OCI-LY1 (cell line): ENCODE results near the gene TRIM31.

Experiments
- H2AFZ ChIP-seq: fragments of 200-600 bp; sonication (generic), shearing (Covaris generic); 2 replicates; pipeline ENCODE4 v1.6.0; 2014; ENCODE audit warnings: antibody characterized with exemption, mild to moderate bottlenecking, low read length
- H3F3A ChIP-seq: fragments of 200-600 bp; sonication (generic), shearing (Covaris generic); 2 replicates; pipeline ENCODE4 v1.6.0; 2014; ENCODE audit warnings: mild to moderate bottlenecking, antibody characterized with exemption, low read length, moderate library complexity; ENCODE audit not compliant: insufficient read depth
- H3K27ac ChIP-seq: fragments of 200-600 bp; sonication (generic); 2 replicates; pipeline ENCODE4 v1.5.1; 2014; ENCODE audit warnings: low read length, mixed run types, mild to moderate bottlenecking, low read depth; ENCODE audit not compliant: poor library complexity, severe bottlenecking
- H3K27me3 ChIP-seq: fragments of 200-600 bp; sonication (generic); 2 replicates; pipeline ENCODE4 v1.6.0; 2014; ENCODE audit warnings: antibody characterized with exemption, mild to moderate bottlenecking, low read length, moderate library complexity; ENCODE audit not compliant: insufficient read depth
- H3K36me3 ChIP-seq: fragments of 200-600 bp; sonication (generic); 2 replicates; pipeline ENCODE4 v1.6.1; 2014; ENCODE audit warnings: mild to moderate bottlenecking, antibody characterized with exemption, low read length, moderate library complexity, mixed read lengths; ENCODE audit not compliant: insufficient read depth
- H3K4me1 ChIP-seq: fragments of 200-600 bp; sonication (generic); 2 replicates; pipeline ENCODE4 v1.5.1; 2014; ENCODE audit warnings: mild to moderate bottlenecking, low read length, moderate library complexity; ENCODE audit not compliant: insufficient read depth, severe bottlenecking
- H3K4me2 ChIP-seq: fragments of 200-600 bp; sonication (generic), shearing (Covaris generic); 2 replicates; pipeline ENCODE4 v1.6.1; 2014; ENCODE audit warnings: low read length
- H3K4me3 ChIP-seq: fragments of 200-600 bp; sonication (generic); 2 replicates; pipeline ENCODE4 v1.5.1; 2014; ENCODE audit warnings: low read length, low read depth, mild to moderate bottlenecking, mixed read lengths; ENCODE audit not compliant: poor library complexity, severe bottlenecking
- H3K79me2 ChIP-seq: fragments of 200-600 bp; shearing (Covaris generic); 2 replicates; pipeline ENCODE4 v1.6.1; 2016; ENCODE audit warnings: mixed run types, low read length, mixed read lengths; ENCODE audit not compliant: insufficient read depth
- H3K9ac ChIP-seq: fragments of 200-600 bp; sonication (generic), shearing (Covaris generic); 2 replicates; pipeline ENCODE4 v1.6.1; 2014; ENCODE audit warnings: mild to moderate bottlenecking, low read length, mixed read lengths
- H3K9me2 ChIP-seq: fragments of 200-600 bp; sonication (generic), shearing (Covaris generic); 2 replicates; pipeline ENCODE4 v1.6.1; 2014; ENCODE audit warnings: low read depth, mild to moderate bottlenecking, low read length, mixed read lengths
- H3K9me3 ChIP-seq: fragments of 200-600 bp; shearing (Covaris generic); 2 replicates; pipeline ENCODE4 v1.6.1; 2014; ENCODE audit warnings: low read length, mixed read lengths
- H4K20me1 ChIP-seq: fragments of 200-600 bp; sonication (generic), shearing (Covaris generic); 2 replicates; pipeline ENCODE4 v1.6.0; 2016; ENCODE audit warnings: mild to moderate bottlenecking, low read length; ENCODE audit not compliant: insufficient read depth
- CTCF ChIP-seq: fragments of 200-600 bp; sonication (generic), shearing (Covaris generic); IDR thresholded peaks from 2 replicates; pipeline ENCODE4 v1.5.1; 2017; ENCODE audit warnings: mild to moderate bottlenecking, antibody characterized with exemption, low read length, moderate library complexity, mixed read lengths
- EZH2 ChIP-seq: fragments of 200-600 bp; sonication (generic), shearing (Covaris generic); IDR thresholded peaks from 2 replicates; pipeline ENCODE4 v1.8.0; 2017; ENCODE audit warnings: borderline replicate concordance, mixed run types, mild to moderate bottlenecking, antibody characterized with exemption, low read length, moderate library complexity, mixed read lengths

Gene TRIM31

GRCh38 chr6:30157581-30157980 is 44.7 kb upstream of the TRIM31 start:
- no peak overlapping the region for H3K27ac ChIP-seq
- no peaks in the 10 kb centered on the region for H3K4me1 ChIP-seq
- H3K9me2 ChIP-seq, result no peaks in the 10 kb centered on the region
- no peaks in the 10 kb centered on the region for H4K20me1 ChIP-seq
- no peak overlapping the region for H2AFZ ChIP-seq
- no peak overlapping the region for H3K4me3 ChIP-seq
- TF ChIP-seq EZH2 (no peak), CTCF (no peak)
- no peaks in the 10 kb centered on the region for H3K36me3 ChIP-seq
- H3K9me3 ChIP-seq, result no peaks in the 10 kb centered on the region
- peaks cover 4% of the 10 kb centered on the region for H3K27me3 ChIP-seq
- H3K79me2 ChIP-seq, result no peaks in the 10 kb centered on the region
- H3K9ac ChIP-seq, result no peak overlapping the region
- no peak overlapping the region for H3K4me2 ChIP-seq
- H3F3A ChIP-seq, result no peaks in the 10 kb centered on the region

GRCh38 chr6:30156774-30157173 is 43.9 kb upstream of the TRIM31 start:
- Histone ChIP-seq H3K79me2 (no peaks in the 10 kb centered on the region), H2AFZ (no peak overlapping the region), H3K9me3 (no peaks in the 10 kb centered on the region), H3K4me1 (no peaks in the 10 kb centered on the region), H3K27me3 (peaks cover 4% of the 10 kb centered on the region), H3K9ac (no peak overlapping the region), H3K4me2 (no peak overlapping the region), H4K20me1 (no peaks in the 10 kb centered on the region), H3K36me3 (no peaks in the 10 kb centered on the region), H3K27ac (no peak overlapping the region), H3K4me3 (no peak overlapping the region), H3F3A (no peaks in the 10 kb centered on the region), H3K9me2 (no peaks in the 10 kb centered on the region)
- TF ChIP-seq CTCF, result no peak
- TF ChIP-seq EZH2, result no peak

- no peak overlapping the region for H3K4me2 ChIP-seq
Observed at GRCh38 chr6:30156262-30156599, 43.3 kb upstream of the TRIM31 start.

More at GRCh38 chr6:30156262-30156599, 43.3 kb upstream of the TRIM31 start:
- H3K79me2 ChIP-seq, result no peaks in the 10 kb centered on the region
- no peaks in the 10 kb centered on the region for H3K4me1 ChIP-seq
- no peak overlapping the region for H3K27ac ChIP-seq
- H3K9me3 ChIP-seq, result no peaks in the 10 kb centered on the region
- no peak overlapping the region for H3K9ac ChIP-seq
- peaks cover 4% of the 10 kb centered on the region for H3K27me3 ChIP-seq
- H3K4me3 ChIP-seq, result no peak overlapping the region
- H3K36me3 ChIP-seq, result no peaks in the 10 kb centered on the region
- H3F3A ChIP-seq, result no peaks in the 10 kb centered on the region
- no peak overlapping the region for H2AFZ ChIP-seq
- no peaks in the 10 kb centered on the region for H3K9me2 ChIP-seq
- H4K20me1 ChIP-seq, result no peaks in the 10 kb centered on the region
- TF ChIP-seq EZH2, result no peak
- TF ChIP-seq CTCF, result no peak
